NK-92 treated with Interleukin-12 subunit alpha and Interleukin-12 subunit beta, amount 100 ng/mL, for 24 hours (cell line): ENCODE measurements around the gene DAZAP1.

Experiments
- DNase-seq: peaks from one replicate; lab custom pipeline; 2025; lab: John Stamatoyannopoulos, UW

DAZAP1 gene

DNA sequence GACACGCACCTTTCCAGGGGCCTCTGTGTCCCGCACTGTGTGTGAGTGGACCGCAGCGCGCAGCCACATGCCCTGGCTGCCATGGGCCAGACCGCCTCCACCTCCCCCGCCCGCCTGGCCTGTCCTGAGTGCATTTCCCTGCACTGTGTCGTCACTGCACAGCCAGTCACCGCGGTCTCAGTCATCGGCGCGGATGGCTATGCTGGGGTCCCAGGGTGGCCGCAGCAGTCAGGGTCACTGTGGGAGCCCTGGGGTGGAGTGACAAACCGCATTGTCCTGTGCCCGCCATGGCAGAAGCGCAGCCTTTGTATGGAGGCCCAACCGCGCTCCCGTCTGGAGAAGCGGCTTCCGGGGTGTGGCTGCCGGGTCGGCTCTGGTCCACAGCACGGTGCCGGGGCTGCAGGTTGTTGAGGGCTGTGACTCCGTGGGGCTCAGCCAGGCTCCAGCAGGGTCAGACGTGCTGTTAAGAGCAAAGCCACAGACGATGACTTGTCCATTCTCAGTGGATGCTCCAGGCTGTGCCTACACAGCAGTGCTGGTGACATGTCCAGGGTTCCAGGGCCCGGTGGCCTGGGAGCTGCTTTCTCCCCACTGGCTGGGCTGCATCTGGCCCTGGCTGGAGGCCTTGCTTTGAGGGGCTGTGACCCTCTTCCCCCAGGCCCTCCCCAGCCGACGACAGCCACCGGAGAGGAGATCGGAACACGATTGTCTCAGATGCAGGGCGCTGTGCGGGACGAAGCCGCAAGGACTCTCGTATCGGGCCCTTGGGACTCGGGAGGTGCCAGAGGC is 30.0 kb upstream of the DAZAP1 start:
- no peak for DNase-seq

DNA sequence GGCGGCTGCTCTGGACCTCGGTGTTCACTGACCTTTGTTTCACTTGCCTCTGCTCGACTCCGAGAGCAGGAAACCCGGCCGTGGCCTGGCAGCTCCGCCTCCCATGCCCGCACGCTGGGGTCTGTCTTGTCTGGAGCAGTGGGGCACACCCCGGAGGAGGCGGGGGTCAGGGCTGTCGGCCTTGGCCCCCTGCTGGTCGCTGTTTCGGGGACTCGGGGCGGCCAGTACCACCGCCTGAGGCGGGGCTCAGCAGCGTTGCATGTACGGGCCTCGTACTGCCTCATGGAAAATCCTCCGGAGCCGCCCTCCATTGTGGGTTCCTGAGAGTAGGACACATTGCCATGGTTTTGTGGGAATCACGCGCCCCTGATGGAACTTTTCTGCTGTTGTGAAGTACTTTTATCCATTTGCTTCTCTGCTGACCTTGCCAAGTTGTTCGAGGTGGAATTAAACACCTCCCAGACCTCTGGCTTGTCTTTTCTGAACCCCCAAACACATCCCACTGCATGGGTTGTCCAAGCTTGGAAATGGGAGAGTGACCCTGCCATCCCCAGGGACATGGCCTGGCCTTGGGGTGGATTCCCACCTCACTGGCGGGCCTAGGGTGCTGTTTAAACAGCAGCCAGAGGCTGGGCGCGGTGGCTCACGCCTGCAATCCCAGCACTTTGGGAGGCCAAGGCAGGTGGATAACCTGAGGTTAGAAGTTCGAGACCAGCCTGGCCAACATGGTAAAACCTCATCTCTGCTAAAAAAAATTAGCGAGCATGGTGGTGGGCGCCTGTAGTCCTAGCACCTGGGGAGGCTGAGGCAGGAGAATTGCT is 29.2 kb upstream of the DAZAP1 start:
- no peak for DNase-seq

DNA sequence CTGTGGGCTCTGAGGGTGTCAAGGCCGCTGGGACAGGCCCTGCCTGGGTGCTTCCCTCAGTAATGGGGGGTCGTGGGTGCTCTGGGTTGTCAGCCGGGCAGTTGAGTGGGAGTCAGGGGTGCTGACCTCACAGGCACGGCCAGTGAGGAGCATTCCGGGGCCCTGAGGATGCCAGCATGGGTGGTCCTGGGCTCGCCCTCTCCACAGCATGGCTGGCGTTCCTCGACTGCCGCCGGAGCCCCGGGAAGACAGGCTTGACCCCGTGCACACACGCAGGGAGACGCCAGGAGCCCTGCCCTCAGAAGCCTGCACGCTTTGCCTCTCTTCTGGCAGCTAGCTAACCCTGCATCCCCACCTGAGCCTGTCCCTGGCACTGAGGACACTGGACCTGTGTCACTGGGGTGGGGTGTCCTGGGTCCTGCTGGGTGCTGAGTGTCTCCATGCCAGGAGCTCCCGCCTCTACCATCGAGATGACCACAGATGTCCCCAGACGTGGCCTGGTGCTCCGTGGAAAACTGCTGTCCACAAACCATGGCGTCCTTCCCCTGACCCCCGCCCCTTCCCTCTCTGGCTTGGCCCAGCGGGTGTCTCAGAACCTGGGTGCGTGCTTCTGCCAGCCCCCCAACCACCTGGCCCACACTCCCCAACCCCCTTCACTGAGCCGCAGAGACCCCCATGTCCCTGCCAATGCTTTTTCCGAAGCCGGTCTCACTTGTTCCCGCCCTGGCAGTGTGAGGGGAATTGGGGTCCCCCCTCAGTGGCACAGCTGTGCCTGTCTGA is 28.1 kb upstream of the DAZAP1 start:
- DNase-seq: no peak

DNA sequence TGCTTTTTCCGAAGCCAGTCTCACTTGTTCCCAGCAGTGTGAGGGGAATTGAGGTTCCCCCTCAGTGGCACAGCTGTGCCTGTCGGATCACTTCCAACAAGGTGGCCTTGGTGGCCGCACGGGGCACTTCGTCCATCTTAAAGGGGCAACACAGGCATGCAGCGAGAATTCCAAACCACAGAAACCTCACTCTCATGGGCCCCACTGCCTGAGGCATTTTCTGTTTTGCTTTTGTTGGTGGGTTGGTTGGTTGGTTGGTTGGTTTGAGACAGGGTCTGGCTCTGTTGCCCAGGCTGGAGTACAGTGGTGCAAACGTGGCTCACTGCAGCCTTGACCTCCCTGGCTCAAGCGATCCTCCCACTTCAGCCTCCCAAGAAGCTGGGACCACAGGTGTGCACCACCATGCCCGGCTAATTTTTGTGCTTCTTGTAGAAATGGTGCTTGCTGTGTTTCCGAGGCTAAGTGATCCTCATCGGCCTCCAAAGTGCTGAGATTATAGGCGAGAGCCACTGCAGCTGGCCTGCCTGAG is 27.4 kb upstream of the DAZAP1 start:
- no peak for DNase-seq

DNA sequence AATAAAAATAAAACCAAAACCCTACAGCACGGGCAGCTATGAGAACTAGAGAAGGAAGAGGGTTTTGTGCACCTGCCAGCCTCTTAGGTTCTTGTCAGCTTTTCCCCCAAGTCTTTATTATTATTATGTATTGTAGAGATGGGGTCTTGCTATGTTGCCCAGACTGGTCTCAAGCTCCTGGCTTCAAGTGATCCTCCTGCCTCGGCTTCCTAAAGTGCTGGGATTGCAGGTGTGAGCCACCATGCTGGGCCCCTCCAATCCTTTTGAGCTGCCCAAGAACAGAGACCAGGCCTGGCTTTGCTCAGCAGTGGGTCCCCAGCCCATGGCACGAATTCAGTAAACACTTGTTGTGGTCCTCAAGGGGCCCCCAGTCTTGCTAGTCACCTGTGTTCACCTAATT is 25.1 kb upstream of the DAZAP1 start:
- no peak for DNase-seq

DNA sequence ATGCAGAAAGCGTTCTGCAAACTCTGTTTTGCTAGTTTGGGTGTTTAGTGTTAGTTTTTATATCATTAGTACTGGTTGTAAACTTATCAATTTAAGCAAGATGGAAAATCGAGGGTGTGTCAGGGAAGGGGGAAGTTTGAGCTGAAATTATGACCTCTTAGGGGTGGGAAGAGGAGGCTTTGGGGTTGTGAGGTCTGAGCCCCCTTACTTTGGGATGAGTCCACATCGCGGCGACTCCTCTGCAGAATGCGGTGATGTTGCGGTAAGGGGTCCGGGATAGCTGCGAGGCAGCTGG is 24.4 kb upstream of the DAZAP1 start:
- DNase-seq: no peak

DNA sequence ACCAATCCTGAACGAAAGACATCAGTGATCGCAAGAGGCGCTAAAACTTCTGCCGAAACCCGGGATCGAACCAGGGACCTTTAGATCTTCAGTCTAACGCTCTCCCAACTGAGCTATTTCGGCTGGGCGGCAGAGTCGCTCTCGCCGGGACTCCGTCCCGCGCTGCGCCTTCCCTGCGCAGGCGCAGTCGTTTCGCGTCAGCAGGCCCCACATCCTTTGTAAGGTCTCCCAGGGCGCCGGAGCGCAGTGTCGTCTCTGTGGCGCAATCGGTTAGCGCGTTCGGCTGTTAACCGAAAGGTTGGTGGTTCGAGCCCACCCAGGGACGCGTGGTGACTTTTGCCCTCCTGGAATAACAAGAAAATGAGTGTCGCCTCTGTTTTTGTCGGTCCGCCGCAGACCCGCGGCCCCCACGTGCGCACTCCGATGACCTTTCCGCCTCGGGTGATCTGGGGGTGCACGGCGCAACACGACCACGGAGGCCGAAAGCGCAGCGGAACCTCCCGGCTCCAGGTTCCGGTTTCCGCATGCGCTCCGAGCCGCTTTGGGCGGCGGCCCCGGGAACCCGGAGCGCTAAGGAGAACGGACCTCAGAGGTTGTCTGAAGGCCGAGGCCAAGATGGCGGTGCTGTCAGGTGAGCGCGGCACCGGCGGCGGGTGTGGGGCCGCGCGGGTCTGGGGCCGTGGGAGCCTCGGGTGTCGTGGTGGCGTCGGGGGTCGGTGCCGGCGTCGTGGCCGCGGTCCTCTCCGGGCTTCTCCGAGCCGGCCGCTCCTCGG is 23.9 kb upstream of the DAZAP1 start, which contains the start of gene NDUFS7:
Gene NDUFS7 (plus strand): TSS at position 596 of the 773 bp plus-strand sequence. CDS start 20 bp downstream, at position 616.
- peak; percentile 91 for DNase-seq

DNA sequence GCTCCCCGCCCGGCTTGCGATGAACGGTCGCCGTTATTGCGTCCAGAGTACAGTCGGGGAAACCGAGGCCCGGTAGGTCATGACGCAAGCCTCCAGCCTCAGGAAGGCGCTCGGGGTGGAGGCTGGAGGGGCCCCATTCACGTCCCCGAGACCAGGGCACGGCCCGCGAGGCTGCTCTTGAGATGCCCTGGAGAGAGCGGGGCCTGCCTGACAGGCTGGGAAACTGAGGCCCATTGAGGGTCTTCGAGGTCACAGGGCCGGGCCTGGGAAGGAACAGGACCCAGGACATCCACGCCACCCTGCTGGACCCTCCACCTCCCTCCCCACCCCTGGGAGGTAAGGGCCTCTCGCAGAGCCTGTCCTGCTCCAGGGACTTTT is 23.3 kb upstream of the DAZAP1 start:
- no peak for DNase-seq

DNA sequence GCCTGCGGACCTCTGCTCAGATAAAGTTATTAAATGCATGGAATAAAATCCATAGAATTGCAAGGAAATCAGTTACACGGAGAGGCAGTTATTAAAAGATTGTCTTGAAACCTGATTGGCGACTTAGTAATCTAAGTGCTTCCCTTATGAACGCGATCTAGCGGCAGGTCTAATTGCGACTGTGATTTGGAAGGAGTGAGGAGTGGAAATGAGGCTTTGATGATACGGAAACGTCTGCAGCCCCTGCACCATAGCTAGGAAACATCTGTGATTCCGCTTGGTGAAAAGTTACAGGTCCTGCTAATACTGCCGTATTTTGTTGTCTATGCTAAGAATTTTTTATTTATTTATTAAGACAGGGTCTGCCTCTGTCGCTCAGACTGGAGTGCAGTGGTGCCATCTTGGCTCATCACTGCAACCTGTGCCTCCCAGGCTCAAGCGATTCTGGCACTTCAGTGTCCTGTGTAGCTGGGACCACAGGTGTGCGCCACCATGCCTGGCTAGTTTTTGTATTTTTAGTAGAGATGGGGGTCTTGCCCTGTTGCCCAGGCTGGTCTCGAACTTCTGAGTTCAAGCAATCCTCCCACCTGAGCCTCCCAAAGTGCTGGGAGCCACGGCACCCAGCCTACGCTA is 22.8 kb upstream of the DAZAP1 start:
- no peak for DNase-seq

DNA sequence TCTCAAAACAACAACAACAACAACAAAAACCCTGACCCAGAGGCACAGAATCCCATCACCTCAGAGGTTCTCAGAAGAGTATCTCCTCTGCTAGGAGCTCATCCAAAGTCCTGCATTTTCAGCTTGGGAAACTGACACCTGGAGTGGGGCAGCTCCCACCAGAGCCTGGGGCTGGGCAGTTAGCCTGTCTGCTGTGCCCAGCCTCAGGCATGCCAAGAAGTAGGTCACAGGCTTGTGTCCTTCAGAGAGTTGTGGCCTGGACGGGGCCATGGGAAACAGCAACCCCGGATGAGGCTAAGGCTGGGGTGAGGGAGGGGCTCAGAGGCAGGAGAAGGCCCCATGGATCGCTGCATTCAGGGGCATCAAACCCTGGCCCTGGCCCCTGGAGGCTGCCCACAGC is 21.6 kb upstream of the DAZAP1 start:
- no peak for DNase-seq

DNA sequence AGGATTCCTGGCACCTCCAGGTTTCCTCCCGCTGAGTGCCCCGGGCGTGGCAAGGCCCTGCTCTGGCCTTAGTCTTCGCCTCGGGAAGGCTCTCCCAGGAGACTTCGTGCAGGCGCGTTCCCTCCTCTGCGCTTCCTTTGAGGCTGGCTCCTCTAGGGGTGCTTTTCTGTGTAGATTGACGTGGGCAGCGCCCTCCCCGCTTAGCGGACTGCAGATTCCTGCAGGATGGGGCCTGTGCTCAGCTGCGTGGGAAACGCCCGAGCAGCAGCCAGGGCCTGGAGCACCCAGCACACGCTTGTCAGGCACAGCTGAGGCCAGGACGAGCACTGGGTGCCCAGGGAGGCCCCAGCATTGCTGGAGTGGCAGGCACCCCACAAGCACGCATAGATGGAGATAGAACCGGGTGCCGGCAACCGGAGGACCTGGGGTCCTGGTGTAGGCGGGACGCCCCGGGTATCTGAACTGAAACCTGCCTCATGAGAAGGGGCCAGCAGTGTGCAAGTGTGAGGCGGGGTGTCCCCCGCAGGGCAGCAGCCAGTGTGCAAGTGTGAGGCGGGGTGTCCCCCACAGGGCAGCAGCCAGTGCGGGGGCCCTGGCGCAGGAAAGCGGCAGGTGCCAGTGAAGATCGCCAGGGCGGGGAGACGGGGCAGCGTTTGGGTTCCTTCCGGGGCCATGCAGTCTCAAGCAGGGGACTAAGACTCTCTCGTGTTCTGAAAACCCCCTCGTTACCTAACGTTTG is 20.3 kb upstream of the DAZAP1 start:
- DNase-seq: no peak

DNA sequence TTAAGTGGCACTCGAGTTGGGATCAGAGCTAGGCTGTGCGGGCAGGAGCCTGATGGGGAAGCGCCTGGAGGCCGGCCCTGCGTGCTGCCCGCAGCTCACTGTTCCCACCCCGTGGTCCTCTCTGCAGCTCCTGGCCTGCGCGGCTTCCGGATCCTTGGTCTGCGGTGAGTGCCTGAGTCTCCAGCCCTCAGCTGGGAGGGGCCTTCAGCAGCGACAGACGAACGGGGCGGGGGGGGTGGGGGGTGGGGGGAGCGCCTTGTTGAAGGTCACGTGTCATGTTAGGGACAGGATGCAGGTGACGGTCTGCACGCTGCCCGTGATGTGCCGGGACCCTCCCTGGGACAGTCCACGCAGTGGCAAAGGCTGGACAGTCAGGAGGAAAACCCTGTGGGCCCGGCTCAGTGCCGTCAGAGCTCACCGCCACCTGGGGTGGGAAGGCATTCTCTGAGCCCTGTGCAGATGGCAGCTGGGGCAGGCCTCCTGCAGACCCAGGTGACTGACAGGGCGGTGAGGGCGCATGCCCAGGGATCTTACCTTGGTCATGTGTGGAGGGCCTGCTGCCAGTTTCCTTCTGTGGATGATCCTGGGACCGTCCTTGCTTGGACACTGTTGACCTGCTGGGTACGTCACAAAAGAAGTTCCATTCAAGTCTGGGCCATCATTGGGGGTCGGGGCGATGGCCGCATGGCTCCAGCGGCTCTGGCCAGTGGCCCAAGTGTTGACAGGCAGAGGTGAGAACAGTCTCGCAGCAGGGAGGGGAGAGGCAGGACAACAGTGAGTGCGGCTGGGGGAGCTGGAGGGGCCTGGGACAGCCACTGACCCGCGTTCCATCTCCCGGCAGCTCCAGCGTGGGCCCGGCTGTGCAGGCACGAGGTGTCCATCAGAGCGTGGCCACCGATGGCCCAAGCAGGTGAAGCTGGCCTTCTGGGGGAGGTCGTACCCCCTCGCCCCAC is 19.4 kb upstream of the DAZAP1 start:
- DNase-seq: no peak

DNA sequence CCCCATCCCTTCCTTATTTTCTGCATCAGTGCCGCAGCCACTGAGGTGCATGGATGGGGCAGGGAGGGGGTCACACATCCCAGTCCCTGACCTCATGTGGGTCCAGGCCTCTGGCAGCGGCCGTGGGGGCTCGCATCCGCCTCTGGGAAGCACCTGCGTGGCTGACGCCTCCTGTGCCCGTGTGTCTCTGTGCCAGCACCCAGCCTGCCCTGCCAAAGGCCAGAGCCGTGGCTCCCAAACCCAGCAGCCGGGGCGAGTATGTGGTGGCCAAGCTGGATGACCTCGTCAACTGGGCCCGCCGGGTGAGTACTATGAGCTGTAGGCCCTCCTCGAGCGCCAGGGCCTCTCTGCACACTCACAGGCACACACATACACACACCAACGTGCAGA is 18.8 kb upstream of the DAZAP1 start:
- no peak for DNase-seq

DNA sequence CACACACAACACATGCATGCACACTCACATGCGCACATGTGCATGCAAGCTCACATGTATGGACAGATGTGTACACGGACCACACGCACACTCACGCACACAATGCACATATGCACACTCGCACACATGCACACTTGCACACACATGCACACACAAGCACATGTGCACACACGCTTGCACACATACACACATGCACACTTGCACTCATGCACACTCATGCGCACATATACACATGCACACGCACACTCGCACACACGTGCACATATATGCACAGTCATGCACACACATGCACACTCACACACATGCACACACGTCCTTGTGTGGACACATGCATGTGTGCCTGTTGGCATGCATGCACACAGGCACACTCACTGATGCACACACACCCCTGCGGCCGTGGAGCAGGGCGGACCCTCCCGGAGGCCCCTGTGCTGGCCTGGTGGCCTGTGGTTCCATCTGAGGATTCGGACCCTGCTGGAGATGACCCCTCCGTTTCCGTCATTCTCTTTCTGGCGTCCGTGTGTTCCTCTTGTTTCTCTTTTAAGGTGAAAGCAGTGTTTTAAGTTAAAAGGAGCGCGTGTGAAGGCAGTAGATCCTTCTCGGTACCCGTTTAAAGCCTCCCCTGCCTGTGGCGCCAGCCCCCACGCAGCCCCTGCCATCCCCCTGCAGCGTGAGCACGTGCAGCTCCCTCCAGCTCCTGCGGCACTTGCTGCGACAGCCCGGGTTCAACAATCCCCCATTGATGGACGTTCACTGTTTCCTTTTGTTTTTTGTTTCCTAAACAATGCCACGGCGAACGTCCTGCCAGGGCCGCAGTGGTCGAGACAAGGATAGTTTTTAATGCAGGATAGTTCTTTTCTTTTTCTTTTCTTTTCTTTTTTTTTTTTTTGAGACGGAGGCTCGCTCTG is 18.1 kb upstream of the DAZAP1 start:
- DNase-seq: no peak

DNA sequence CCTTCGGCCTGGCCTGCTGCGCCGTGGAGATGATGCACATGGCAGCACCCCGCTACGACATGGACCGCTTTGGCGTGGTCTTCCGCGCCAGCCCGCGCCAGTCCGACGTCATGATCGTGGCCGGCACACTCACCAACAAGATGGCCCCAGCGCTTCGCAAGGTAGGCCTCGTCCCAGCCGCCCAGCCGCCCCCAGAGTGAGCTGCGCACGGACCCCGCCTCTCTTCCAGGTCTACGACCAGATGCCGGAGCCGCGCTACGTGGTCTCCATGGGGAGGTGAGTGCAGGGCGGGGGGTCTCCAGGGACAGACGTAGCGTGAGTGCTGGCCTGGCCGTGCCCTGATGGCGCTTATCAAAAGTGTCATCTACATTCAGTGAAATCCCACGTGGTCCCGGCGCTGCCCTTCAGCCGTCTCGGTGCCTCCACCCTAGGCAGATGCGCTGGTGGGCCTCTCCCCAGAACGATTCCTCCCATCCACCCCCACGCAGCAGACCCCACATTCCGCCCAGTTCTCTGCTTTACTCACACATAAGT is 16.4 kb upstream of the DAZAP1 start:
- no peak for DNase-seq

DNA sequence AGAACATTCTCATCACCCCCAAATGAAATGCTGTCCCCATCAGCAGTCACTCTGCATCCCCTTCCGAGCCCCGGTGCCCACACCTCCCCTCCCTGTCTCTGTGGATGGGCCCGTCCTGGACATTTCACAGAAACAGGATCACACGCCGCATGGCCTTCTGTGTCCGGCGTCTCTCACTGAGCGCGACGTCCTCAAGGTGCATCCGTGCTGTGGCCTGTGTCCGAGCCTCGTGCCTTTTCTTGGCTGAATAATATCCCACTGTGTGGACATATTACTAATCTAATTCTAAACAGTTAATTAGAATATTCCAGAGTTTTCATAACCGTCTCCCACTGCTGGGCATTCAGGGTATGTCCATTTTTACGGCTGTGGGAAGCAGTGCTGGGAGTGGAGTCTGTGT is 15.0 kb upstream of the DAZAP1 start:
- DNase-seq: no peak

DNA sequence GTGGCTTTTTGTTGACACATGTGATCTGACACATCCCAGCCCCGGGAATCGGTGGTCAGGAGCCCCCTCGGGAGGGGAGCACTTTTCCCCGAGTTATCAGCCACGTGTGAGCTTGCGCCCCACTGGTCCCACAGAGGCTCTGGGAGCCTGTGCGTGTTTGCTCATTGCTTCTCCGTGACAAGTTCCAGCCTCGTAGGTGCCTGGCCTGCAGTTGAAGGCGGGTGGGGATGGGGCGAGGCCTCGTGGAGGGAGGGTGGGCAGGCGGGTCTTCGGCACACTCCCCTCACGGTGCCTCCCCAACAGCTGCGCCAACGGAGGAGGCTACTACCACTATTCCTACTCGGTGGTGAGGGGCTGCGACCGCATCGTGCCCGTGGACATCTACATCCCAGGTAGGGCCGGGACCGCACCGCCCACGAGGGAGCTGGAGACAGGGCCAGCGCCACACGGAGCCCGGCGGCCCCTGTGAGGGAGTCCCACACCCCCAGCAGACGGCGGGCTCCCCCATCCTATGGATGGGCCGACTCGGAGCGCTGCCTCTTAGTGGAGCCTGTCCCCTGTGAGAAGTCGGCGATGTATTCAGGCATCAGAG is 14.4 kb upstream of the DAZAP1 start:
- DNase-seq: no peak

DNA sequence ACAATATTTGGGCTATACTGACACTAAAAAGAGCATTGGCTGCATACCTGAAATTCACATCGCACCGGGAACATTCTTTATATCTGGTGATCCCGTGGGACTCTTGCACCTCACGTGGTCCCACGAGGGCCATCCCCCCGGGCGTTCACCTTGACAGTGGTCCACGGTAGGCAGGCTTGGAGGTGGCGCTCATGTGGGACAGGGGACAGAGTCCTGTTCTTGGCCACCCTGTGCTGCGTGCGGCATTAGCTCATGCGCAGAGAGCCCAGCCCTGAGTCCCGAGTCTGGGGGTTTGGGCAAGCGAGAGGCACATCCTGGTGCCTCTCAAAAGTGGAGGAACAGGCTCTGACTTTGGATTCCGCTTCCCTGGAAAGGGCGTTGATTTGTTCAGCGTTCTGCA is 13.5 kb upstream of the DAZAP1 start:
- no peak for DNase-seq
